PFSK-1 (cell line): Measurements from ENCODE around the gene CTXN1.

Experiments
- POLR2AphosphoS5 ChIP-seq: IDR thresholded peaks from 2 replicates; pipeline ENCODE4 v1.6.1; 2012; ENCODE audit warnings: low read depth, mild to moderate bottlenecking, control low read depth, low read length, moderate library complexity
- SIN3A ChIP-seq: IDR thresholded peaks from 2 replicates; pipeline ENCODE4 v1.6.1; 2012; ENCODE audit warnings: mild to moderate bottlenecking, low read length, moderate library complexity, borderline replicate concordance; ENCODE audit not compliant: insufficient read depth
- TAF1 ChIP-seq: IDR thresholded peaks from 2 replicates; pipeline ENCODE4 v1.6.1; 2012; ENCODE audit warnings: low read length, control low read depth, borderline replicate concordance; ENCODE audit not compliant: insufficient read depth
- TF ChIP-seq, protein P1 (sequence below), 2 experiments: IDR thresholded peaks; 2 replicates each; pipeline versions ENCODE4 v1.6.1 to v1.8.0; 2011 to 2012; ENCODE audit warnings: low read depth in 2 of 2, low read length in 2 of 2, control low read depth in 1 of 2, inconsistent platforms in 1 of 2, mild to moderate bottlenecking in 1 of 2, moderate library complexity in 1 of 2; ENCODE audit not compliant: insufficient read depth in 1 of 2

DNA sequence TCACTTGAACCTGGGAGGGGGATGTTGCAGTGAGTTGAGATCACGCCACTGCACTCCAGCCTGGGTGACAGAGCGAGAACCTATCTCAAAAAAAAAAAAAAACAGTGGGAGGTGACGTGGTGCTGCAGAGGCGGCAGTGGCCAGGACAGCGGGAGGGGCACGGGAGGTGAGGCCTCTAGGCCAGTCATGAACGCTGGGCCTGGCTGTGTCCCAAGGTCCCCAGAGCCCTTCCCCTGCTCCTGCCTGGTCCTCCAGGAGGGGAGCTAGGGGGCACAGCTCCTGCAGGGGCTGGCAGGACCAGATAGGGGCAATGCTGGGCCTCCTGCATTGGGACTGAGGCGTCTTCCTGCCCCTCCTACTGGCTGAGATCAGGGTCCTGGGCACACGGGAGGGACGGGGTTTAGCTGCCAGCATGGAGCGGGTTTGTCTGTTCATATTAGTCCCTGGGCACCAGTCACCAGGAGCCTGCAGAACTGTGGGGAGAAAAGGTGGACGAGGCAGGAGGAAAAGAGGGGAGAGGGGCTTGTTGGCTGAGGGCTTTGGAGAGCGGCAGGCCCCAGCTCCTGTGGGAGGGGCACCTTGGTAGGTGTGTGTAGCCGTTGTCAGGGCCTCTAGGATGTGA lies 17.7 kb downstream of the CTXN1 start:
- TF ChIP-seq, protein P1, sequence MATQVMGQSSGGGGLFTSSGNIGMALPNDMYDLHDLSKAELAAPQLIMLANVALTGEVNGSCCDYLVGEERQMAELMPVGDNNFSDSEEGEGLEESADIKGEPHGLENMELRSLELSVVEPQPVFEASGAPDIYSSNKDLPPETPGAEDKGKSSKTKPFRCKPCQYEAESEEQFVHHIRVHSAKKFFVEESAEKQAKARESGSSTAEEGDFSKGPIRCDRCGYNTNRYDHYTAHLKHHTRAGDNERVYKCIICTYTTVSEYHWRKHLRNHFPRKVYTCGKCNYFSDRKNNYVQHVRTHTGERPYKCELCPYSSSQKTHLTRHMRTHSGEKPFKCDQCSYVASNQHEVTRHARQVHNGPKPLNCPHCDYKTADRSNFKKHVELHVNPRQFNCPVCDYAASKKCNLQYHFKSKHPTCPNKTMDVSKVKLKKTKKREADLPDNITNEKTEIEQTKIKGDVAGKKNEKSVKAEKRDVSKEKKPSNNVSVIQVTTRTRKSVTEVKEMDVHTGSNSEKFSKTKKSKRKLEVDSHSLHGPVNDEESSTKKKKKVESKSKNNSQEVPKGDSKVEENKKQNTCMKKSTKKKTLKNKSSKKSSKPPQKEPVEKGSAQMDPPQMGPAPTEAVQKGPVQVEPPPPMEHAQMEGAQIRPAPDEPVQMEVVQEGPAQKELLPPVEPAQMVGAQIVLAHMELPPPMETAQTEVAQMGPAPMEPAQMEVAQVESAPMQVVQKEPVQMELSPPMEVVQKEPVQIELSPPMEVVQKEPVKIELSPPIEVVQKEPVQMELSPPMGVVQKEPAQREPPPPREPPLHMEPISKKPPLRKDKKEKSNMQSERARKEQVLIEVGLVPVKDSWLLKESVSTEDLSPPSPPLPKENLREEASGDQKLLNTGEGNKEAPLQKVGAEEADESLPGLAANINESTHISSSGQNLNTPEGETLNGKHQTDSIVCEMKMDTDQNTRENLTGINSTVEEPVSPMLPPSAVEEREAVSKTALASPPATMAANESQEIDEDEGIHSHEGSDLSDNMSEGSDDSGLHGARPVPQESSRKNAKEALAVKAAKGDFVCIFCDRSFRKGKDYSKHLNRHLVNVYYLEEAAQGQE (IDR thresholded peaks at IDR 0.05; ENCODE audit: insufficient read depth in 1 of 2, low read depth in 2 of 2, low read length in 2 of 2): no peak
- TF ChIP-seq POLR2AphosphoS5 (peak; percentile 14; the same call in 1 of the 2 replicates), TAF1 (no peak), SIN3A (no peak)
